Measurements from ENCODE around the gene ZNF786.
"Not testable (repeated sequence)": the region's sequence is repeated elsewhere in the genome, so short reads cannot be mapped to it uniquely, and the experiment has no call there.

The ZNF786 gene

DNA sequence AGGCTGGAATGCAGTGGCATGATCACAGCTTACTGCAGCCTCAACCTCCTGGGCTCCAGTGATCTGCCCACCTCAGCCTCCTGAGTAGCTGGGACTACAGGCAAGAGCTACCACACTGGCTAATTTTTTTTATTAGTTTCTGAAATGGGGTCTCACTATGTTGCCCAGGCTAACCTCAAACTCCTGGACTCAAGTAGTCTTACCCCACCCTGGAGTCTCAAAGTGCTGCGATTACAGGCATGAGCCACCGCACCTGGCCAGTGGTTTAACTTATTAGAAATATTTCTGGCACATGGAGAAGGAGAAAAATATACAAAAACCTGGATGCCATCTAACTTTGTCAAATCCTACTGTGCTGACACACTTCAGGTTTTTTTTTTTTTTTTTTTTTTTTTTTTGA, 15.2 kb downstream of the ZNF786 start:
- no peak for DNase-seq

DNA sequence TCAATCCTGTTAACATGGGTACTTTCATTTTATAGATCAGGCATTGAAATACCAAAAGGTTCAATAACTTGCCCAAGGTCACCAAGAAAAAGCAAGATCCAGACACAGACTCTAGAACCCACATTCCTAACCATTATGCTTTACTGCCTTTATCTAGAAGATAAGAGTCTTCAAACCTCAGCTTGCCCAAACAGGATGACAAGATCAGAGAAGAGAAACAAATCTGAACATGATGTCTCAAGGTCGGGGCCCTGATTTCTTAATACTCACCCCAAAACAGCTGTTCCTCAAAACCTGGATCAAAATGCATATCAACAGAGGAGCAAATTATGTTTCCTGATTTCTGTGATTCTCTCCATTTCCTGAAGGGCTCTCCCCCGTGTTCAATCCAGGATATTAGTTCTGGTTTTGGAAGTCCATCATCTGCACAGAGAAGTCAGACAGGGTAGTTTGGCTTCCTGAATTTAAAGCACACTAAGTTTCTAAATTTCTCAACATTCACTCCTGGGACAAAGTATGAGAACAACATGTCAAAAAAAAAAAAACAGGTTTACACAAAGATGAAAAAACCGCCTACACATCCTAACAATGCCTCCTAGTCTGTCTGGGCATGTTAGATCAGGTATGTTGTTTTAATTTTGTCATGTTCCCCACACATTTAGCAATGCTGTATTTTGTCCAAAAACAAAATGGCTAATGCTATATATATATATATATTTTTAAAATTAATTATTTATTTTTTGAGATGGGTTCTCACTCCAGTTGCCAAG, 16.2 kb downstream of the ZNF786 start:
- DNase-seq: no peak

GRCh38 chr7:149072438-149072775, 18.1 kb downstream of the ZNF786 start:
- no peak for DNase-seq

DNA sequence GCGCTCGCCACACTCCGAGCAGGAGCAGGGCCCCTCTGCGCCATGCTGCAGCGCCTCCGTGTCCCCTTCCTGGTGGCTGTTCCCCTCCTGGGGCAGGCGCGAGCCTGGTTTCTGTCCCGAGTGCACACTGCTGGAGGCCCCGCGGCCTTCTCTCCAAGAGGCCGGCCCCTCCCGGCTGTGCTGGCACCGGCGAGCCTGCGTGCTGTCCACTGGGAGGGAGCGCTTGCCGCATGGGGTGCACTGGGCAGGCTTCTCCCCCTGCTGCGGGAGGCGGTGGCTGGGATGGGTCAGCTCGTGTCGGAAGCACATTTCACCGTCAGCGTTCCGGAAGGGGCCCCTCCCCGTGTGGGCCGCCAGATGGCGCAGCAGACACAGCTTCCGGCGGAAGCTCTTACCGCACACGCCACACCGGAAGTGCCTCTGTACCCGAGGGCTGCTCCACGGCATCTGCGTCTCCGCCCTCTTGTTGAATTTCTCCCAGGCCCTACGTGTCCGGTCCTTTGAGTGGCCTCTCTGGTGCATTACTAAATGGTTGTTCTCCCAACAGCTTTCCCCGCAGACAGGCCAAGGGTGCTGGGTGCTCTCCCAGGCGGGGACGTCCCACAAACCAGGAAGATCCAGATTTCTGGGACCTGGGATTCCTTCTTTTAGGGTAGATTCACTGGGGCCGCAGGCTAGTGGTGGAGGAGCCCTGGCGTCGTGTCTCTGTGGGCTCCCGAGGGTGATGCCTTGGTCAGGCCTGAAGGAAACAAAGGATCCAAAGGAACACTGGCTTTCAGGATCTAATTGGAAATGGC, 18.7 kb downstream of the ZNF786 start:
- peak; percentile 40 for DNase-seq

DNA sequence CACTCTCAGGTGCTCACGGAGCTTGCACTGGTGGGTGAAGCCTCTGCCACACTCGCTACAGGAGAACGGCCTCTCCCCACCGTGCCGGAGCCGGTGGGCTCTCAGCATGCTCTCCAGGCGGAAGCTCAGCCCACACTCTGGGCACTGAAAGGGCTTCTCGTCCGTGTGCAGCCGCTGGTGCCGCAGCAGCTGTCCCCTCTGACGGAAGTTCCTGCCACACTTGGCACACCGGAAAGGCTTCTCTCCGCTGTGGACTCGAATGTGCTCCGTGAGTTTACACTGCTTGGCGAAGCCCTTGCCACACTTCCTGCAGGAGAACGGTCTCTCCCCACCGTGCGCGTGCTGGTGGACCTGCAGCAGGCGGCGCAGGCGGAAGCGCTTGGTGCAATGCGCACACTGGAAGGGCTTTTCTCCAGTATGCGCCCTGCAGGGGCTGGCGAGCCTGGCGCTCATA, 19.3 kb downstream of the ZNF786 start:
- DNase-seq: no peak

DNA sequence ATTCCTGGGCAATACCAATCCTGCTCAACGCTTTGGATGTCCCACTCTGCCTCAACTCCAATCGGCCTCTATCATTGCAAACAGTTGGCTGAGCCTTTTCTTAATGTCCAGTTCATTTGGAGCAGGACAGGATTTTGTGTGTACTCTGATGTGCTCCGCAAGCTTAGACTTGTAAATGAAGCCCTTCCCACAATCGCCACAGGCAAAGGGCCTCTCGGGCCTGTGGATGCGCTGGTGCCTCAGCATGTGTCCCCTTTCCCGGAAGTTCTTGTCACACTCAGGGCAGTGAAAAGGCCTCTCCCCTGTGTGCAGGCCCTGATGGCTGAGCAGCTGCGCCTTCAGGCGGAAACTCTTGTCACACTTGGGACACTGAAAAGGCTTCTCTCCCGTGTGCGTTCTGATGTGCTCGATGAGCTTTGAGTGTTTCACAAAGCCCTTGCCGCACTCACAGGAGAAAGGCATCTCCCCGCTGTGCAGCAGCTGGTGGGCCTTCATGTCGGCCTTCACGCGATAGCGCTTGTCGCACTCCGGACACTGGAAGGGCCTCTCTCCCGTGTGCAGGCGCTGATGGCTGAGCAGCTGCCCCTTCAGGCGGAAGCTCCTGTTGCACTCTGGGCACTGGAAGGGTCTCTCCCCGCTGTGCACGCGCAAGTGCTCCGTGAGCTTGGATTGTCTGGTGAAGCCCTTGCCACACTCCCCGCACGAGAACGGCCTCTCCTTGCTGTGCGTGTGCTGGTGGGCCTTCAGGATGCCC, 20.0 kb downstream of the ZNF786 start:
- DNase-seq: no peak

DNA sequence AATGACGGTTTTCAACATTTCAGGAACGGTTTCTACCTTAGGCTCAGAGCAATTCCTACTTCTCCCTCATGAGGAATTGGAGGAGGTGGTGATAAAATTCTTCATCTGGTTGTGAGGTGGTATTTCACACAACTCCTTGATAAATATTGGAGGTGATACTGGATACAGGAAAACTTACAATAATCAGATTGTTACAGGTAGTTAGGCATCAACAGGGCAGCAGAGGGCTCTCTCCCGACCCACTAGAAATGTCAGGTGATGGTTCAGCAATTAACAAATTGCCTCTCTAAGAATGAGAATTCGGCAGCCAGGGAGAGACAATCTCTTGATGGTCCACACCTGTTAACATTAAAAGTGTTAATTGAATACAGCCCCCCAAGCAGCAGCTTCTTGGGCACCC, 22.6 kb downstream of the ZNF786 start:
- no peak for DNase-seq

- DNase-seq: no peak
Observed at GRCh38 chr7:149063476-149063875, 27.0 kb downstream of the ZNF786 start.

GRCh38 chr7:149062217-149062899, 28.2 kb downstream of the ZNF786 start:
- DNase-seq: not testable (repeated sequence)

DNA sequence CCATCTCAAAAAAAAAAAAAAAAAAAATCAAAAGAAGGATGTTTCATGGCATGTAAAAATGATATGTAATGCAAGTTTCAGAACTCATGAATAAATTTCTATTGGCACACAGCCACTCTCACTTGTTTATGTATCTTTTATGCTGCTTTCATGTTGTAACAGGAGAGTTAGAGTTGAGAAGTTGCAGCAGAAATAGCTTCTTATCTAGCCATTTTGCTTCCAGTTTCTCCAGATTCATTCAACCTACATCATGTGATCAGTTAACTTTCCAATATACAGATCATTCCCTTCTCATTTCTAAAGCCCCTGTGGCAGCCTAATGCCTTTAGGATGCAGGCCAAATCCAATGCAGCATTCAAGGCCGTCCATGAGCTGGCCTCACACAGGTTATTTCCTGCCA, 30.4 kb downstream of the ZNF786 start:
- peak; percentile 19 for DNase-seq

DNA sequence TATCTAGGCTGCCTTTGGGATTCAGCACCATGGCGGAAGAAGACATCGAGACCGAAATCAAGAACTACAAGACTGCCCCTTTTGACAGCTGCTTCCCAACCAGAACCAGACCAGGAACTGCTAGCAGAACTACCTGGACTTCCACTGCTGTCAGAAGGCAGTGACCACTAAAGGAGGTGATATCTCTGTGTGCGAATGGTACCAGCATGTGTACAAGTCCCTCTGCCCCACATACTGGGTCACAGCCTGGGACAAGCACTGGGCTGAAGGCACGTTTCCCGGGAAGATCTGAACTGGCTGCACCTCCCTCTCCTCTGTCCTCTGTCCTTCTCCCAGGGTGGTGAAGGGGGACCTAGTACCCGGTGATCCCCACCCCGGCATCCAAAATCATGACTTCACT, 36.6 kb downstream of the ZNF786 start:
- no peak for DNase-seq

GRCh38 chr7:149053384-149053783, 37.1 kb downstream of the ZNF786 start:
- DNase-seq: no peak

- no peak for DNase-seq
Observed at GRCh38 chr7:149050941-149051340, 39.6 kb downstream of the ZNF786 start.

- DNase-seq: no peak
Observed at GRCh38 chr7:149048805-149049204, 41.7 kb downstream of the ZNF786 start.

GRCh38 chr7:149046416-149046815, 44.1 kb downstream of the ZNF786 start:
- DNase-seq: no peak

DNA sequence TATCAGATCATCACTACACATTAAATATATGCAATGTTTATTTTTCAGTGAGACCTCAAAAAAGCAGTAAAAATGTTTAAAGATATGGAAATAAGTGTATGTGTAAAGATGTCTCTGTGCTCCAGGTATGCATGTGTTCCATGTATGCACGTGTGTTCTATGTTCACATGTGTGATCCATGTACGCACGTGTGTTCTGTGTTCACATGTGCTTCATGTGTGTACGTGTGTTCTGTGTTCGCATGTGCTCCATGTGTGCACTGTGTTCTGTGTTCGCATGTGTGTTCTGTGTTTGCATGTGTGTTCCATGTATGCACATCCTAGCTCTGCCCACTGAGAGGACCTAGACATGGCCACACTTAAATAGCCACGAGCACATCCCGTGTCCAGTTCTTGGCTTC, 46.6 kb downstream of the ZNF786 start:
- no peak for DNase-seq

DNA sequence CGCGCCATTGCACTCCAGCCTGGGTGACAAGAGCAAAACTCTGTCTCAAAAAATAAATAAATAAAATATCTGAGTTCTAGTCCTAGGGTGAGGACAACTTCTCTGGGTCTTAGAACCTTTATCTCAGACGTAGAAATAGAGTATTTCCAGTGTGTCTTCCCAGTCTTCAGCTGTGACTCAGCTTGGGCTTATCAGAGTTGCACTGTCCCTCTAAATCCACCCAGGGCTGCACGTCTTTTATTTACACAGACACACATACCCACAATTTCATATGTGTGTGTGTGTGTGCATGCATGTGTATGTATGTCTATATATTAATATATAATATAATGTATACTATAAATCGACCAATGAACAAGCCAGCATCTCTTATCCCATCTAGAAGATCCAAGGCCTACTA, 49.2 kb downstream of the ZNF786 start:
- DNase-seq: no peak

DNA sequence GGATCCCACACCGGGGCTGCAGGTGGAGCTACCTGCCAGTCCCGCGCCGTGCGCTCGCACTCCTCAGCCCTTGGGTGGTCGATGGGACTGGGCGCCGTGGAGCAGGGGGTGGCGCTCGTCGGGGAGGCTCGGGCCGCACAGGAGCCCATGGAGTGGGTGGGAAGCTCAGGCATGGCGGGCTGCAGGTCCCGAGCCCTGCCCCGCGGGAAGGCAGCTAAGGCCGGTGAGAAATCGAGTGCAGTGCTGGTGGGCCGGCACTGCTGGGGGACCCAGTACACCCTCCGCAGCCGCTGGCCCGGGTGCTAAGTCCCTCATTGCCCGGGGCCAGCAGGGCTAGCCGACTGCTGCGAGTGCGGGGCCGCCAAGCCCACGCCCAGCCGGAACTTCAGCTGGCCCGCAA, 51.9 kb downstream of the ZNF786 start:
- not testable (repeated sequence) for DNase-seq

- DNase-seq: no peak
Observed at GRCh38 chr7:149036676-149037075, 53.8 kb downstream of the ZNF786 start.

DNA sequence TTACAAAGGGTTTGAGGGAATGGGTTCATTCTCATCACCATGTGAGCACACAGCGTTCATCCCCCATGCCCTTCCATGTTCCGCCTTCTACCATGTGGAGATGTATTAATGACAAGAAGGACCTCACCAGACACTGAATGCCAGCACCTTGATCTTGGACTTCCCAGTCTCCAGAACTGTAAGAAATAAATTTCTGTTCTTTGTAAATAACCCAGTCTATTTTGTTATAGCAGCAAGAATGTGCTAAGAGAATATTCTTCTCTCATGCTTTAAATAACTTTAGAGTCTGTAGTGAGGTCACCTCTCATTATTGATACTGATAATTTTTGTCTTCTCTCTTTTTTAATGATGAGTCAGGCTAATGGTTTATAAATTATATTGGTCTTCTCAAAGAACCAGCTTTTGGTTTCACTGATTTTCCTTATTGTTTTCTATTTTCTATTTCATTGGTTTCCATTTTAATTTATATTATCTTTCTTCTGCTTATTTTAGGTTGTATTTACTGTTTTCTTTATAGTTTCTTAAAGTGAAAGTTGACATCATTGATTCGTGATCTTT, 59.1 kb downstream of the ZNF786 start:
- DNase-seq: no peak

- not testable (repeated sequence) for DNase-seq
Observed at GRCh38 chr7:149030439-149030838, 60.1 kb downstream of the ZNF786 start.

- peak; percentile 100 for DNase-seq
Observed at GRCh38 chr7:149028346-149029109, 62.0 kb downstream of the ZNF786 start, which contains the start of gene PDIA4. TSS of gene PDIA4 (minus strand) at chr7:149028505. CDS start at chr7:149028408, 97 bp downstream.

All from right hindlimb (tissue), 1 donor.